NCI-H1105 treated with DMSO at 0.1 percent for 48 hours (cell line): ENCODE measurements around the gene MRPS35.

ENCODE experiments used
- DNase-seq: peaks from one replicate; lab custom pipeline; 2025; lab: John Stamatoyannopoulos, UW

MRPS35 gene

GRCh38 chr12:27710592-27711316 is at the start of gene MRPS35:
Gene MRPS35, plus strand, starts transcription at chr12:27710832. Its CDS starts 12 bp downstream, at chr12:27710844.
- DNase-seq: peak; percentile 84

DNA sequence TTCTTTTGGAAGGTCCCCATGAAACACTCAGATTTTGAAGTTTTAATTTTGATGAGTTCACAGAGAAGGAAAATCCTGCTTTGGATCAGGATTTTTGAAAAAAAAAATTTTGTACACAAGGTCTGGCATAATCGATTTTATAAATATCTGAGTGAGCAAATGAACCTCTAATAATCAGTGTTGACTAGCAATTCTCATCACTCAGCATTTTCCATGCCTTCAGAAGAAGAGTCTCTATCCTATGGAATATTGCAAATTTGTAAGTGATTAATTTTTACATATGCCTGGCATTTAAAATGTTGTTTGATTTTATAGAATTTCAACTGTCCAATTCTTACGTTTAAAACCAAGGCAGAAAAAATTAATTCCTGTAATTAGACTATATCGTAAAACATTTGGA is 44.9 kb upstream of the MRPS35 start:
- DNase-seq: no peak

DNA sequence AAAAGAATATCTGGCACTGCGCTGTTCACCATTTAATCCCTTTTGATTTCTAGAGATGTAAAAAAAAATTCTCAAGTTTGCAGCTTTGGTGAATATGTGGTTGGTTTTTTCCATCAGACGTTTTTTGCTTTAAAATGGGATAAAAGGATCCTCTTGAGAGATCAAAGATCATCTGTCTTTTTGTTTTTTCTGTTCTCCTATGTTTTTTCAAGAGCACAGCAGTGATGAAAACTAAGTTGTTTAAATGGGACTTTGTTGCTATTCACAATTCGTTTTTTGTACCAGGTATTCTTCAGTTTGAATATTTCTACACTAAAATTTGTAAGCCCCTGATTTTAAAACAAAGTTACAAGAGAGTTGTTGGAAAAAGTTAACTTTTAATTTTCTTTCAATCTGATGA is 44.1 kb upstream of the MRPS35 start:
- no peak for DNase-seq

GRCh38 chr12:27667540-27667939 is 43.1 kb upstream of the MRPS35 start:
- DNase-seq: no peak

GRCh38 chr12:27672051-27672450 is 38.6 kb upstream of the MRPS35 start:
- DNase-seq: no peak

GRCh38 chr12:27672643-27673042 is 38.0 kb upstream of the MRPS35 start:
- DNase-seq: no peak

GRCh38 chr12:27673101-27673718 is 37.4 kb upstream of the MRPS35 start:
- DNase-seq: no peak

DNA sequence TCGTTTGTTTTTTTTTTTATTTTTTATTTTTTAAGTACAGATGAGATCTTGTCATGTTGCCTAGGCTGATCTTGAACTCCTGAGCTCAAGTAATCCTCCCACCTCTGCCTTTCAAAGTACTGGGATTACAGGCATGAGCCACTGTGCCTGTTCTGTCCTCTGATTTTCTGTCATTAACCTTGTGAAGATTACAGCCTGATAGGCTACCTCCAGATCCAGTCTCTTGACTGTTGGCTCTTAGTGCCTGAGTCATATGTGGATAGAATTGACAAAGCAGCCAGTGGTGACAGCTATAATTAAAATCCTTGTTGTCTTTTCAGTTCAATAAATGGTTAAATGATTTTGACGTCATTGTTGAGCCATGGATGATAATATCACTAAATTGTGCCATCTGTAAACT is 35.6 kb upstream of the MRPS35 start:
- no peak for DNase-seq

DNA sequence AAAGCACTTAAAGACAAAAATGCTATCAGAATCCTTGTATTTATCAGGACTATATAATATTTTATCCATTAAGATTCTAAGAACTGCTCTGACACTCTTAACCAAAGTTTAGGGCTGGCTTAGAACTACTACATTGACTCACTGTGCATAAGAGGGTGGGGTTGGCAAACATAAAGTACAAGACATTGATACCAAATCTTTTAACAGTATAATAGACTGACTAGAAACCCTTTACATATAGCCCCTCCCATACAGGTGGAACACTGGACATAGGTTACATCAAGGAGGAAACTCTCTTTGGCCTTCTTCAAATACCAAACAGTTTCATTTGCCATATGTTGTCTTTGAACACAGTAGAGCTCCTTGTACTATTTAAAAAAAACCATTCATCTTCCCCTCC is 30.0 kb upstream of the MRPS35 start:
- no peak for DNase-seq

DNA sequence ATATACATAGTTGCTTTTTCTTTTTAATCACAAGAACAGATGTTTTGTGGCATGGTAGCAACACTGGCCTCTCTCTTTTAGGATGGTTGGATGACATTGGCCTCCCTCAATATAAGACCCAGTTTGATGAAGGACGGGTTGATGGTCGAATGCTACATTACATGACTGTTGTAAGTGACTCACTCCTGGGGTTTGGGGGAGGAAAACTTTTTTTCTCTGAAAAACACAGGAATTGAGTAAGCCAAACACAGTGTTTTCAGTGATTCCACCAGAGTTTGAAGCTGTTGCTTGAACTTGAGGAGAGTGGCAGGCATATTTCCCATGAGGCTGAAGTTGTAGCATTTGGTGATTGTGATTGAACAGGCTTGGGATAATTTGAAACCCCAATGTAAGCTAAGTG is 28.1 kb upstream of the MRPS35 start:
- DNase-seq: no peak

DNA sequence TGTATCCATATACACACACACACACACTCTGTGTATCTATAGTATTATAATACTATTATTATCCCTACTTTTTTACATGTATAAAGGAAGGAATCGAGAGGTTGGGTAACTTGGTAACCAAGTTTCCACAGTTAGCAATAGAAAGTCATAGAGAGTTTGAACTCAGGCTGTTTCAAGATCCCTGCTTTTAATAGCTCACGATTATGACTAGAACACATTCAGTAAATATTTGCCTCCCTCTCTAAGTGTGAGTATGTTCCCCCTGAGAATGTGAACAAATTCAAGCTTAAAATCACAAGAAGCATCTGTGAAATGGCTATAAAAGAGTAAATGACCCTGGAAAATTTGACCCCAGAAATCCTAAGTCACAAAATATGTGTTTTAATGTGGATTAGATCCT is 25.4 kb upstream of the MRPS35 start:
- DNase-seq: no peak

DNA sequence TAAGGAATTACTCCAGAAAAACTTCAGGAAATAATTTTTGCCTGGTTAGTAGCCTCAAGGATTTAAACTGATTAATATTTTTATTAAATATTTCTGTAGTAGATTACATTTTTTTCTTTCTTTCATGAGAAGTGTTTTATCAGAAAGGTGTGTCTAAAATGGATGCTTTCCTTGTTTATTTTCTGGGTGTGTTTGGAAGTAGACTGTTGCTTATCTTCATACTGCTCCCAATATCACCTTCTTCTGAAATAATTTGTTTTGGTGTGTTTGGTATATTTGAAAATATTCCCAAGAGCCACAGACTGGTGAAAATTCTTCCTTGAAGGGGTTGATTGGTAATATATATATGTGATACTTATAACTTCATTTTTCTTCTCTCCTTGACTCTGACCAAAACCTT is 24.5 kb upstream of the MRPS35 start:
- DNase-seq: no peak

GRCh38 chr12:27688671-27689070 is 22.0 kb upstream of the MRPS35 start:
- no peak for DNase-seq

- no peak for DNase-seq
These were observed 21.0 kb upstream of the MRPS35 start for GRCh38 chr12:27689558-27690180.

- DNase-seq: no peak
These were observed 17.2 kb upstream of the MRPS35 start for GRCh38 chr12:27693403-27693802.

GRCh38 chr12:27695556-27696292 is 14.9 kb upstream of the MRPS35 start:
- DNase-seq: no peak

GRCh38 chr12:27696293-27696652 is 14.4 kb upstream of the MRPS35 start, which contains the start of gene REP15:
Gene REP15, plus strand, starts transcription at chr12:27696447. Its CDS starts 116 bp downstream, at chr12:27696563.
- DNase-seq: no peak

- DNase-seq: no peak
These were observed 13.6 kb upstream of the MRPS35 start for GRCh38 chr12:27696864-27697564.

- peak; percentile 30 for DNase-seq
These were observed 6.7 kb upstream of the MRPS35 start for GRCh38 chr12:27703720-27704452.

GRCh38 chr12:27705263-27705662 is 5.4 kb upstream of the MRPS35 start:
- DNase-seq: no peak

GRCh38 chr12:27707216-27707615 is 3.4 kb upstream of the MRPS35 start:
- DNase-seq: no peak
